ENCODE data around the gene ARHGDIA.
"Not testable (repeated sequence)": the region's sequence is repeated elsewhere in the genome, so short reads cannot be mapped to it uniquely, and the experiment has no call there.

The ARHGDIA gene

GRCh38 chr17:81870981-81871386, at the start of gene ARHGDIA:
Gene ARHGDIA (minus strand): TSS chr17:81871337. CDS start chr17:81869930, 1,407 bp downstream.
- no peak for DNase-seq (ENCODE audit: low read depth)

- no peak for DNase-seq (ENCODE audit: low read depth)
Observed at GRCh38 chr17:81918832-81919545, 47.9 kb upstream of the ARHGDIA start.

DNA sequence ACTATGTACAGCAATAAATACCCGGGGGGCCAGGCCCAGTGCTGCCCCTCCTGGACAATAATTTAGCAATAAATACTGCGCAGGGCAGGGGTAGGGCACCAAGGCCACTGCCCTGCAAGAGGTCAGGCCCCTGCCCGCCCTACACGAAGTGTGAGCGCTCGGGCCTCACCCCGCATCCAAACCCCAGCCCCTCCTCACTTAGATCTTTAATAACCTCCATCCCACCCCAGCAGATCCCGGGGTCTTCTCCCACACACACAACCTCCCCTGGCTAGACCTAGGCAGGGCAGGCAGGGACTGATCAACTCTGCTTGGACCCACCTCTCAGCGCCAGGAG, 47.2 kb upstream of the ARHGDIA start:
- not testable (repeated sequence) for DNase-seq (ENCODE audit: low read depth)

GRCh38 chr17:81917565-81918332, 46.6 kb upstream of the ARHGDIA start, which contains the start of gene SIRT7:
Gene SIRT7 (minus strand): TSS chr17:81918176. CDS start chr17:81918131, 45 bp downstream.
- peak; percentile 22 for DNase-seq (ENCODE audit: low read depth)

DNA sequence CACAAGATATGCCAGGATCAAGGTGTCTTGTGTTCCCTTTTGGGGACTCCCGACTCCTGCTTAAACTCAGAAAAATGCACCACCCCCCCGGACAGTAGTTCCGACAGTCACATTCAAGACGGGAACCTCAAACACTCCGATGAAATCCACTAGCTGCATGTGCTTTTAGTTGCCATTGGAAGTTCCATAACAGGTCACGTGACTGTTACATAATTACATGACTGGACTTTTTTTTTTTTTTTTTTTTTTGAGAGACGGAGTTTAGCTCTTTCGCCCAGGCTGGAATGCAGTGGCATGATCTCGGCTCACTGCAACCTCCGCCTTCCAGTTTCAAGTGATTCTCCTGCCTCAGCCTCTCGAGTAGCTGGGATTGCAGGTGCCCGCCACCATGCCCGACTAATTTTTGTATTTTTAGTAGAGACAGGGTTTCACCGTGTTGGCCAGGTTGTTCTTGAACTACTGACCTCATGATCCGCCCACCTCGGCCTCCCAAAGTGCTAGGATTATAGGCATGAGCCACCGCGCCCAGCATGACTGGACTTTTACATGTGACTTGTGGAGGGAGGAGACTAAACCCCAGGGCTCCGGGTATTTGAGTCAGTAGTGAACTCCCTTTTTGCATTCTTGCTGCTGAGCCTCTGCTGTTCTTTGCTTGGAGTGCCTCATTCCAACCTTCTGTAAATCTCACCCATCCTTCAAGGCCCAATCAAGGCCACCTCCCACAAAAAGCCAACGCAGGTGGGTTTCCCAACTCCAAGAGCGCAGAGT, 45.3 kb upstream of the ARHGDIA start:
- DNase-seq (ENCODE audit: low read depth): no peak

GRCh38 chr17:81915331-81915730, 44.2 kb upstream of the ARHGDIA start:
- no peak for DNase-seq (ENCODE audit: low read depth)

DNA sequence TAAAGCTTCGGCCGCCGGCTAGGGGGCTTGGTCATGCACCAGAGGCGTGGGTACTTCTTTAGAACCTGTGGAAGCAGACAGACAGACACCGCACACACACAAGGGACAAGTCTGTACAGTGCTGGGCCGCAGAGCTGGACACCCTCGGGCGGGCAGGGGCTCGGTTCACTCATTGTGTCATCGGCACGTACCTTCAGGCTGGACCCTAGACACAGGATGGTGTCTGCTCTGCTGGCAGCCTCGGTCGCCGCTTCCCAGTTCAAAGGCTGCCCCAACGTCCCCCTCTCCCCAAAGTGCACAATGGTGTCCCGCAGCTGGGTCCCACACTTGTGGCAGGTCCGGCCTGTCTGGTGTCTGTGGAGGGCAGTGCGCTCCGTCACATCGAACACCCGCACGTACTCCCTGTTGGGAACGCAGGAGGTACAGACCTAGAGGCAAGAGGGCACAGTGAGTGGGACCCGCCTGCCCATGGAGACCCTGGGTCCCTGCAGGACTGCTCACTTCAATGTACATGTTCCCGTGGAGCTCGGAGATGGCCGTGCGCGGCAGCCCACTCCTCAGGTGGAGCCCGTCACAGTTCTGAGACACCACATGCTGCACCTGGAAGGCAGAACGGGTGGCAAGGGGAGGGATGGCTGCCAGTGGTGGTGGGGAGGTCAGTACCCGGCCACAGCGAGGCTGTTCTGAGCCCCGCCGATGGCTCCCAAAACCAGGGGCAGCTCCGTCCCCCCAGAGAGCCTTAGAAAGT, 43.1 kb upstream of the ARHGDIA start:
- DNase-seq (ENCODE audit: low read depth): no peak

DNA sequence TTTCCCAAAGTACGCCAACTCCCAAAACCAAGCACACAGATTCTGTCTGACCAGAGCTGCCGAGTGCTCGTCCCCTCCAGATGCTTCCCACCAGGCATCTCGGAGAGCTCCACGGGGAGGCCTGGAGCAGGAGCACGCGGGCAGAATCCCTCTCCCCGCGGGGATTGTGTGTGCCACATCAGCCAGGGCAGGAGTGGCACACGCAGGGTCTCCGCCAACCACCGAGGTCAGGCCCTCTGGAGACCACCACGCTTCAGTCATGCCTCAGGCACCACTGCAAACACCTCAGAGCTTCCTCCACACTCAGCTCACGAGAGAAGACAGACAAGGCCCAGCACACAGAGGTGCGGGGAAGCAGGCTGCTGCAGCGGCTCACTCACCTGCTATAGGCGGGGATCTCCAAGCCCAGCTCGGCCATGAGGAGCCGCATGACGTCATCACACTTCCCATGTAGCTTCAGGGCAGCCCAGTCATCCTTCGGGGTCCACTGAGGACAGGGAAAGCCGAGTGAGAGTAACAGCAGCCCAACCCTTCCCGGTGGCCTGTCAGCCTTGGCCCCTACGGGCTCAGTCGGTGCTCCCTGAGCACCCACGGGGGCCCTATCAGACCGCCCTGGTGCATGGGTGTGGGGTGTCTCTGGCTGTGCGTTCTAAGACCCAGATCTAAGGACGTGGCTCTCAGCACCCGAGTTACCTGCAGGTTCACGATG, 42.4 kb upstream of the ARHGDIA start:
- DNase-seq (ENCODE audit: low read depth): no peak

- DNase-seq (ENCODE audit: low read depth): no peak
Observed at GRCh38 chr17:81912441-81913309, 41.5 kb upstream of the ARHGDIA start.

- no peak for DNase-seq (ENCODE audit: low read depth)
Observed at GRCh38 chr17:81911969-81912368, 40.8 kb upstream of the ARHGDIA start.

DNA sequence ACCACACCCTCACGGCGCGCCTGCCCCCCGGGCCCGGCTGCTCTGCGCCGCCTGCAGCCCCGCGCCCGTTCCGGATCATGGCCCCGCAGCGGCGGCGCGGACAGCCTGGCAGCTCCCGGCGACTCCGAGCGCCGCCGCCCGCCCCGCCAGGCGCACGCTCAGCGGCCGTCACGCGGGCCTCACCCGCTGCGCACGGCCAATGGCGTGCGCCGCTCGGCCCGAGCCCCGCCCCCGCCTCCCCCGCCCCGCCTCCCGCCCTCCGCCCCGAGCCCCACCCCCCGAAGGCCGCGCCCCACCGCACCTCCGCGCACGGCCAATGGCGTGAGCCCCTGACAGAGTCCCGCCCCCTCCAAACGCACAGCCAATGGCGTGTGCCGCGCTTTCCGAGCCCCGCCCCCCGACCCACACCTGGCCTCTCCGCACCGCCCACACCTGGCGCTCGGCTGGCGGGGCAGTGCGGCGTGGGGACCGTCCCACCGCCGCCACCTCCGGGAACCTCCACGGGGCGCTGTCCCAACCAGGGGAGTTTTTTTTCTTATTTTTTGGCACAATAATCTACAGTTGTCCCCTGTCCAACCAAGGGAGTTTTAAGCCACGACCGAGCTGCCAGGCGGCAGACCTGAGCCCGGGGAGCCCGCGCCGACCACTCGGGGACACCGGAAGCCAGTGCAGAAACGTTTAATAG, 40.3 kb upstream of the ARHGDIA start, which contains the start of gene PCYT2:
Gene PCYT2, minus strand, starts transcription at position 123 of the 685 bp plus-strand sequence. Its CDS starts 44 bp downstream, at position 79.
- DNase-seq (ENCODE audit: low read depth): no peak

DNA sequence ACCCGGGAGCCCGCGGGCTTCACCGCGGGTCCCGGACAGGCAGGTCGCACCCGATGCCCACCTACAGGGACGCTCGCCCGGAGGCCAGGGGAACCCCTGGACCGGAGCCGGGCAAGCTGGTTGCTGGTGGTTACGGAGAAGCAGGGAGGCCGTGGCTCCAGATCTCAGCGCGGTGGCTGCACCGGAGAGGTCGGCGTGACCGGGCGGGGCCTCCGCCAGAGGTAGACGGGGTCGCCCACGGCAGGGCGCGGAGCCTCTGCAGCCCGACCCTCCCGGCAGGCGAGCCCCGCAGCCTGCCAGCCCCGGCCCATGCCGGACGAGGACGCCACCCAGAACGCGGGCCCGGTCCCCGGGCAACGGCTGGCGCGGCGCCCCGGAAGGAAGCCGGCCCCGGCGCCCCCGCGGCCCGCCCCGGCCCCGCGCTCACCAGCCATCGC, 39.7 kb upstream of the ARHGDIA start:
- DNase-seq (ENCODE audit: low read depth): no peak

GRCh38 chr17:81909966-81910839, 39.1 kb upstream of the ARHGDIA start:
- DNase-seq (ENCODE audit: low read depth): no peak

DNA sequence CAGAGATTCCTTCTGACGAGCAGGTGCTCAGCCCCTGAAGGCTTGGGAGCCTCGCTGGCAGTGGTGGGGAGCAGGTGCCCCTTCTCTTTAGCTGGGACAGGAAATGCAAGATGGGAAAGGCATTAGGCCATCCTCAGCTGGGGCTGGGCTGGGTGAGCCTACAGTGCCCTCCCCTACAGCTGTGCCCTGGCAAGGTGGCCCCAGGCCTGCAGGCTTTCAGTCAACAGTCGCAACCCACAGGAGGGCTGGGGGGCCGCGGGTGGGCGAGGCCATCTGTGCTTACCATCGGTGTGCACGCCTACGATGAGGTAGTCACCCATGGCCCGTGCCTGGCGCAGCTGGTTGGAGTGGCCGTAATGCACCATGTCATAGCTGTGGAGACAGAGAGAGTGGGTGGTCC, 38.1 kb upstream of the ARHGDIA start:
- DNase-seq (ENCODE audit: low read depth): no peak

- no peak for DNase-seq (ENCODE audit: low read depth)
Observed at GRCh38 chr17:81908793-81909192, 37.7 kb upstream of the ARHGDIA start.

GRCh38 chr17:81907219-81908145, 36.3 kb upstream of the ARHGDIA start:
- no peak for DNase-seq (ENCODE audit: low read depth)

GRCh38 chr17:81906476-81907218, 35.5 kb upstream of the ARHGDIA start:
- no peak for DNase-seq (ENCODE audit: low read depth)
